GM12801 (cell line): ENCODE measurements around the gene DDO.

ENCODE experiments used
- CTCF ChIP-seq: IDR thresholded peaks from one replicate; pipeline ENCODE4 v1.5.1; 2011; ENCODE audit warnings: control low read depth; ENCODE audit not compliant: insufficient read length; ENCODE audit errors: extremely low read depth

The DDO gene

DNA sequence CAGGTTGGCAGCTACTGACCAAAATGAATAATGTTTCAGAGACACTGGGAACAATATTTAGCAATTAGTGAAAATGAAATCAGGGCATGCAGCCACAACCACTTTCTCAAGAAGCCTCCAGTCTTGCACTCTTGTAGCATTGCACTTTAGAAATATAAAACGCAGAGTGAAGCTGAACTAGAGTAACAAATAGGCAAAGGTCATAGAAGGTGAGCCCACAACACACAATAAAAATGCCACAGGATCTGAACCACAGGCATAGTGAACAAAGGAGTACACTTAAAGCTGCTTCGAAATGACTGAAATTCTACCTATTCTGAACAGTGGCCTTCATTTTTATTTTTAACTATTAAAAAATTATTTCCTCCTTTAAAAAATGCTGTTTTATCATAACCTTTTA, 25.0 kb downstream of the DDO start:
- TF ChIP-seq CTCF: no peak

DNA sequence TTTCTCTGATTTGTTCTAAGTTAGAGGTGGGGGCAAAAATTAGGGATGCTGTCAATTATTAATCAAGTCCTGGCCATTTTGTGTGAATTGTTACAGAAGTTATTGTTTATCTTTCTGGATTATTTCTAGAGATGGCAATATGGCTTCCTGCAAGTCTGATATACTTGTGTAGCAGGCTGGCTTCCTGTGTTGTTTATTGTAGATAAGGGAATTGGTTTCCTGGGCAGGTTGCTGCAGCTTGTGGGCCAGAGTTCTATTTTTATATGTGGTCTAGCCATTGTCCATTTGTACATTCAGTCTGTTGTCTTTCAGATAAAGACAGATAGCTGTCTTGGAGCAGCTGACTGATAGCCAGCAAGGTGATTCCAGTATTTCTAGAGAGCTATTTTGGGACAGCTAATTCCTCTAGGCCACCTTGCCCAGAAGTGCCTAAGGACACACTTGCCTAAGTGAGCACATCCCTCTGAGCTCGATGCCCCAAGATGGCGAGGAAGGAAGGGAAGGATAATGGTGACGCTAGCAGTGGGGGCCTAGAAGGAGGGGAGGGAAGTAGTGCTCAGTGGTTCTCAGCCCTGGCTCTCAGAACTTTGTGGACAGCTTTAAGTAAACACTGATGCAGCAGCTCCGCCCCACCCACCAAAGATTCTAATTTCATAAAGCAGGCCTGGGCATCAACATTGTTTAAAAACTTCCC, 25.5 kb downstream of the DDO start:
- no peak for TF ChIP-seq CTCF

GRCh38 chr6:110387986-110388385, 27.4 kb downstream of the DDO start:
- no peak for TF ChIP-seq CTCF

DNA sequence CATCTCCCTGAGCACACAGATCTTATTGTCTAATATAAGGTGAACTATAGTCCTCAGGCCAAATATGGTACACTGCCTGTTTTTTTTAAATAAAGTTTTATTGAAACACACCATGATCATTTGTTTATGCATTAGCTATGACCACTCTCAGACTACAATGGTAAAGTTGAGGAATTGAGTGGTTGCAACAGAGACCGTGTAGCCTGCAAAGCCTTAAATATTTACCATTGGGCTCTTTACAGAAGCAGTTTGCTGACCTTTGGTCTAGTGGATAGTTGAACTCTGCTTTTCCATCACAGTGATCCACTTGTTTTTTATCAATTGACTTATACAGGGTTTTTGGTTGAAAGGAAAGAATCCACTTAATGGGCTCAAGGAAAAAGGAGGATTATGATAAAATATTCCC, 29.9 kb downstream of the DDO start:
- no peak for TF ChIP-seq CTCF

- no peak for TF ChIP-seq CTCF
Observed at GRCh38 chr6:110378552-110378951, 36.8 kb downstream of the DDO start.

DNA sequence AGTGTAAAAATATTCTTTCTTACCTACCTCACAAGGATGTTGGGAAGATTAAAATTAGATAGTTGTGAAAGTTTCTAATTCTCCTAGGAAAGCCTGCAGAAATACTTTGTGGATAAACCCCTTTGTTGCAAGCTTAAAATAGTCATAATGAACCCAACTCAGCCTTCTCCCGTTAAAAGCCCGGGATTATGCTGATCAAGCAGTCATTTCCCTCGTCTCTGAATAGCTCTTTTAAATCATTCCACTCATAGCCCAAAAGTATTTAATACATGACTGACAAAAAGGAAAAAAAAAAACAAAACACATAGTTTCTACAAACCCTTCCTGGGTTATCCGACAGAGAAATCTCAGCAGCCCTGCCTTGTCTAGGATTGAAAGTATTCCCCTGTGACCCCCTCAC, 46.3 kb downstream of the DDO start:
- no peak for TF ChIP-seq CTCF

- TF ChIP-seq CTCF: no peak
Observed at GRCh38 chr6:110368284-110368683, 47.1 kb downstream of the DDO start.

GRCh38 chr6:110367825-110368224, 47.5 kb downstream of the DDO start:
- TF ChIP-seq CTCF: no peak
